ENCODE measurements around the gene TRAF3.

DNA sequence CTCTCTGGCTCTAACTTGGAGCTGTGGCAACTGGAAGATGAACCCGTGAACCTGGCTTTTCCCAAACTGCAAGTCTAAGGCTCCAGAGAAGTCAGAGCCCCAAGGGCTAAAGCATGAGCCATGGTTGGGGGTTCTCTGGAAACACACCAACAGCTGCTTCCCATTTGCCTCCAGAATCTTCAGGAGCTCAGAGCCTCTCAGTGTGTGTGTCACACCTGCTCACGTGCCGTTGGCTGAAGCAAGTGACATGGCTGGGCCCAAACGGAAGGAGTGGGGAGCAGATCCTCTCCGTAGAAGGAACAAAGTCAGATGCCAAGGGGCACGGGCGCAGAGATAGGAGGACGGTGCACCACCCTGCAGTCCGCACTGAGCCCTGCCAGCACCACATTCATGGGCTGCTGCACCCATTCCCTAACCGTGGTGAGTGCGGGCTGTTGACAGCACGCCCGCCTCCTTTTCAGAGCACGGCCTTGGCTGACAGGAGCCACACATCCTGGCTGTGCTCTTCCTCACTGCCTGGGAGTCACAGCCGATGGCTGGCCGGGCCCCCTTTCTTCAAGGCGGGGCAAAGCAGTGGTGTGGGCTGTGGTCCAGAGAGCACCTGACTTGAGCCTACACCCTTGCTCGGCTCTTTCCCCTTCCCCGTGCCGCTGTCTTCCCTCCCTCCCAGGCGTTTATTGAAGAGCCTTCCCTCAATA, 16.6 kb upstream of the TRAF3 start:
- TF ChIP-seq, protein P1, sequence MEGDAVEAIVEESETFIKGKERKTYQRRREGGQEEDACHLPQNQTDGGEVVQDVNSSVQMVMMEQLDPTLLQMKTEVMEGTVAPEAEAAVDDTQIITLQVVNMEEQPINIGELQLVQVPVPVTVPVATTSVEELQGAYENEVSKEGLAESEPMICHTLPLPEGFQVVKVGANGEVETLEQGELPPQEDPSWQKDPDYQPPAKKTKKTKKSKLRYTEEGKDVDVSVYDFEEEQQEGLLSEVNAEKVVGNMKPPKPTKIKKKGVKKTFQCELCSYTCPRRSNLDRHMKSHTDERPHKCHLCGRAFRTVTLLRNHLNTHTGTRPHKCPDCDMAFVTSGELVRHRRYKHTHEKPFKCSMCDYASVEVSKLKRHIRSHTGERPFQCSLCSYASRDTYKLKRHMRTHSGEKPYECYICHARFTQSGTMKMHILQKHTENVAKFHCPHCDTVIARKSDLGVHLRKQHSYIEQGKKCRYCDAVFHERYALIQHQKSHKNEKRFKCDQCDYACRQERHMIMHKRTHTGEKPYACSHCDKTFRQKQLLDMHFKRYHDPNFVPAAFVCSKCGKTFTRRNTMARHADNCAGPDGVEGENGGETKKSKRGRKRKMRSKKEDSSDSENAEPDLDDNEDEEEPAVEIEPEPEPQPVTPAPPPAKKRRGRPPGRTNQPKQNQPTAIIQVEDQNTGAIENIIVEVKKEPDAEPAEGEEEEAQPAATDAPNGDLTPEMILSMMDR (IDR thresholded peaks at IDR 0.05; ENCODE audit: borderline replicate concordance, extremely low read depth, low read length, poor library complexity, severe bottlenecking) = no peak
- TF ChIP-seq EZH2 (IDR thresholded peaks at IDR 0.05; ENCODE audit: borderline replicate concordance, low read depth, low read length, severe bottlenecking) = no peak

All from DND-41 (cell line).